ENCODE data around the gene HLA-A. TPM values are rescaled to one million over a fixed set of nuclear protein-coding genes. Genes with fewer than 3 reads are reported as not detected.
"Not testable (repeated sequence)": the region's sequence is repeated elsewhere in the genome, so short reads cannot be mapped to it uniquely, and the experiment has no call there.

The HLA-A gene
- total RNA-seq, 3 donors from 2014 or later (not counting 1 experiment from before 2014, with no cell fraction given), result 2,088 to 2,855 (median 2,731) TPM

- Histone ChIP-seq H3K27ac (ENCODE audit: low read length) (no peak overlapping the region), H3K36me3 (ENCODE audit: control insufficient read depth, insufficient read depth, low read length) (no peaks in the 10 kb centered on the region), H3K4me3 (ENCODE audit: low read length) (no peak overlapping the region), H3K4me1 (ENCODE audit: control insufficient read depth, insufficient read depth, low read length) (peaks cover 35% of the 10 kb centered on the region), H3K27me3 (ENCODE audit: control insufficient read depth, insufficient read depth, low read length) (peaks cover 33% of the 10 kb centered on the region), H3K9me3 (ENCODE audit: control insufficient read depth, insufficient read depth, low read length) (no peaks in the 10 kb centered on the region)
- DNase-seq (no peak), ATAC-seq (no peak)
- peaks cover 44 to 45% of the 10 kb centered on the region in 2 donors for H3K4me1 Mint-ChIP-seq
- peaks cover 42 to 46% of the 10 kb centered on the region in 2 donors for H3K27me3 Mint-ChIP-seq (ENCODE audit: low read depth in 2 of 2)
- H3K27ac Mint-ChIP-seq, result peak overlapping the region in 1 of 2 donors; percentile 84
- TF ChIP-seq CTCF (IDR thresholded peaks at IDR 0.05), result no peak
- peak overlapping the region; percentile 94 for H3K4me3 Mint-ChIP-seq
- H3K36me3 Mint-ChIP-seq, result no peaks in the 10 kb centered on the region
- intact Hi-C loops (cut with micrococcal nuclease), result loop anchor here (2.0 to 5.0 kb wide), 2 partner anchors 35 to 51 kb away; partner anchors contain the start of gene HLA-A
- WGBS (ENCODE audit: insufficient coverage), result 87% methylated on average over 3 of the region's 4 CpGs
- H3K9me3 Mint-ChIP-seq, result no peaks in the 10 kb centered on the region
These were observed 35.0 kb downstream of the HLA-A start for GRCh38 chr6:29977425-29977727.

- peaks cover 23 to 24% of the 10 kb centered on the region in 2 donors for H3K4me1 Mint-ChIP-seq
- H3K36me3 Mint-ChIP-seq; H3K27ac Mint-ChIP-seq; ATAC-seq; H3K27ac ChIP-seq (ENCODE audit: low read length); H3K9me3 Mint-ChIP-seq; H3K4me3 Mint-ChIP-seq; H3K9me3 ChIP-seq (ENCODE audit: control insufficient read depth, insufficient read depth, low read length); H3K36me3 ChIP-seq (ENCODE audit: control insufficient read depth, insufficient read depth, low read length); H3K4me3 ChIP-seq (ENCODE audit: low read length); DNase-seq; intact Hi-C loops (cut with micrococcal nuclease): not testable (repeated sequence)
- Histone ChIP-seq H3K4me1 (ENCODE audit: control insufficient read depth, insufficient read depth, low read length) (peaks cover 23% of the 10 kb centered on the region), H3K27me3 (ENCODE audit: control insufficient read depth, insufficient read depth, low read length) (peaks cover 27% of the 10 kb centered on the region)
- WGBS (ENCODE audit: insufficient coverage), result no CpG with 5 or more reads among the region's 4 CpGs
- peaks cover 28 to 31% of the 10 kb centered on the region in 2 donors for H3K27me3 Mint-ChIP-seq (ENCODE audit: low read depth in 2 of 2)
These were observed 37.7 kb downstream of the HLA-A start for GRCh38 chr6:29980013-29980412.

- Histone ChIP-seq H3K9me3 (ENCODE audit: control insufficient read depth, insufficient read depth, low read length) (no peaks in the 10 kb centered on the region), H3K4me1 (ENCODE audit: control insufficient read depth, insufficient read depth, low read length) (peaks cover 18% of the 10 kb centered on the region), H3K27ac (ENCODE audit: low read length) (no peak overlapping the region), H3K36me3 (ENCODE audit: control insufficient read depth, insufficient read depth, low read length) (no peaks in the 10 kb centered on the region), H3K4me3 (ENCODE audit: low read length) (no peak overlapping the region), H3K27me3 (ENCODE audit: control insufficient read depth, insufficient read depth, low read length) (peaks cover 22% of the 10 kb centered on the region)
- Mint-ChIP-seq H3K27ac (no peak overlapping the region), H3K4me1 (peaks cover 18 to 19% of the 10 kb centered on the region in 2 donors), H3K9me3 (no peaks in the 10 kb centered on the region), H3K4me3 (no peak overlapping the region), H3K36me3 (no peaks in the 10 kb centered on the region), H3K27me3 (ENCODE audit: low read depth in 2 of 2) (peaks cover 23 to 26% of the 10 kb centered on the region in 2 donors)
- intact Hi-C loops (cut with micrococcal nuclease), result no loop called here
- DNase-seq, result no peak
- TF ChIP-seq CTCF (IDR thresholded peaks at IDR 0.05), result no peak
- 95% methylated on average over 10 of the region's 10 CpGs for WGBS (ENCODE audit: insufficient coverage)
- ATAC-seq, result no peak
These were observed 38.2 kb downstream of the HLA-A start for GRCh38 chr6:29980511-29980910.

- H3K36me3 Mint-ChIP-seq, result no peaks in the 10 kb centered on the region
- H3K27me3 ChIP-seq (ENCODE audit: control insufficient read depth, insufficient read depth, low read length), result peaks cover 14% of the 10 kb centered on the region
- no peak for DNase-seq
- ATAC-seq, result peak in 1 of 3 donors; percentile 31
- no peak overlapping the region for H3K4me3 ChIP-seq (ENCODE audit: low read length)
- no peak for TF ChIP-seq CTCF (IDR thresholded peaks at IDR 0.05)
- H3K9me3 Mint-ChIP-seq, result no peaks in the 10 kb centered on the region
- 90% methylated on average over 8 of the region's 8 CpGs for WGBS (ENCODE audit: insufficient coverage)
- intact Hi-C loops (cut with micrococcal nuclease), result no loop called here
- no peaks in the 10 kb centered on the region for H3K36me3 ChIP-seq (ENCODE audit: control insufficient read depth, insufficient read depth, low read length)
- peaks cover 10 to 11% of the 10 kb centered on the region in 2 donors for H3K4me1 Mint-ChIP-seq
- H3K27ac Mint-ChIP-seq, result no peak overlapping the region
- H3K9me3 ChIP-seq (ENCODE audit: control insufficient read depth, insufficient read depth, low read length), result no peaks in the 10 kb centered on the region
- peaks cover 10% of the 10 kb centered on the region for H3K4me1 ChIP-seq (ENCODE audit: control insufficient read depth, insufficient read depth, low read length)
- H3K4me3 Mint-ChIP-seq, result no peak overlapping the region
- peaks cover 15 to 20% of the 10 kb centered on the region in 2 donors for H3K27me3 Mint-ChIP-seq (ENCODE audit: low read depth in 2 of 2)
- no peak overlapping the region for H3K27ac ChIP-seq (ENCODE audit: low read length)
These were observed 39.0 kb downstream of the HLA-A start for GRCh38 chr6:29981211-29981812.
